Parietal lobe (tissue), 1 donor: ENCODE measurements around the gene ZNF28. TPM values are rescaled to one million over a fixed set of nuclear protein-coding genes. Genes with fewer than 3 reads are reported as not detected.

Experiments
- total RNA-seq: library from RNA; depleted of rRNA; stranded (reverse); fragments of >200 nt; gene quantifications from one replicate; pipeline ENCODE4 v1.2.3, GENCODE V29; 2014

ZNF28 gene
- 32.6 TPM for total RNA-seq

GRCh38 chr19:52821204-52821960 is at the start of gene ZNF28:
ZNF28 (minus strand) TSS chr19:52821633; CDS start chr19:52817958, 3,675 bp downstream.

GRCh38 chr19:52857378-52858191 is 36.2 kb upstream of the ZNF28 start, which contains the start of gene ZNF468:
ZNF468 (minus strand) TSS chr19:52857619; CDS start chr19:52854272, 3,347 bp downstream.

GRCh38 chr19:52786464-52787354 is 34.7 kb downstream of the ZNF28 start, which contains the start of gene ZNF600:
ZNF600 (minus strand) TSS chr19:52786791; CDS start chr19:52778888, 7,903 bp downstream.

Other genes starting within 250 kb of the ZNF28 start
- gene ZNF83, start 183.3 kb downstream of the ZNF28 start, total RNA-seq, result 107 TPM
- gene ZNF611, start 86.6 kb downstream of the ZNF28 start, total RNA-seq, result 57.6 TPM
- 1.9 TPM for gene ZNF600, start 34.8 kb downstream of the ZNF28 start, total RNA-seq
- 53.8 TPM for gene ZNF468, start 36.0 kb upstream of the ZNF28 start, total RNA-seq
- gene ZNF320, start 76.0 kb upstream of the ZNF28 start, total RNA-seq, result 38.2 TPM
- gene ZNF888, start 101.8 kb upstream of the ZNF28 start, total RNA-seq, result 5.0 TPM
- 6.9 TPM for gene ZNF816, start 141.2 kb upstream of the ZNF28 start, total RNA-seq
- not detected for gene ERVV-1, start 192.3 kb upstream of the ZNF28 start, total RNA-seq
- not detected for gene ERVV-2, start 223.1 kb upstream of the ZNF28 start, total RNA-seq